ENCODE measurements around the gene MATK. TPM values are rescaled to one million over a fixed set of nuclear protein-coding genes. Genes with fewer than 3 reads are reported as not detected.

The MATK gene
- total and polyA plus RNA-seq, 12 donors: 0.14 to 4.9 (median 0.49) TPM

GRCh38 chr19:3752492-3752891, 33.7 kb downstream of the MATK start:
- Histone ChIP-seq H3K27ac (no peak overlapping the region), H3K4me3 (no peak overlapping the region), H3K9me3 (no peaks in the 10 kb centered on the region), H3K4me1 (no peaks in the 10 kb centered on the region), H3K27me3 (peaks cover 0 to under 1% (median 0%) of the 10 kb centered on the region in 7 donors), H3K36me3 (peaks cover 0 to 80% (median 33%) of the 10 kb centered on the region in 9 donors)
- no peak for DNase-seq
- ATAC-seq: peak in 1 of 8 donors; percentile 10
- no peak for TF ChIP-seq CTCF (IDR thresholded peaks at IDR 0.05)
- intact Hi-C loops (cut with DNase I): no loop called here
- 83 to 87% methylated on average over 25 of the region's 25 CpGs for WGBS, 2 donors

GRCh38 chr19:3751236-3751635, 34.9 kb downstream of the MATK start:
- ATAC-seq (no peak), DNase-seq (no peak)
- Histone ChIP-seq H3K9me3 (no peaks in the 10 kb centered on the region), H3K36me3 (peaks cover 0 to 67% (median 28%) of the 10 kb centered on the region in 9 donors), H3K27ac (no peak overlapping the region), H3K4me3 (no peak overlapping the region), H3K27me3 (peaks cover 0 to 13% (median 0%) of the 10 kb centered on the region in 7 donors), H3K4me1 (no peaks in the 10 kb centered on the region)
- intact Hi-C loops (cut with DNase I): no loop called here
- 91 to 95% methylated on average over 30 of the region's 30 CpGs for WGBS, 2 donors
- no peak for TF ChIP-seq CTCF (IDR thresholded peaks at IDR 0.05)

GRCh38 chr19:3750211-3750610, 36.0 kb downstream of the MATK start:
- peaks cover 0 to 14% (median 0%) of the 10 kb centered on the region in 7 donors for H3K27me3 ChIP-seq
- no peaks in the 10 kb centered on the region for H3K4me1 ChIP-seq
- H3K27ac ChIP-seq: no peak overlapping the region
- no peaks in the 10 kb centered on the region for H3K9me3 ChIP-seq
- intact Hi-C loops (cut with DNase I): no loop called here
- peaks cover 0 to 58% (median 28%) of the 10 kb centered on the region in 9 donors for H3K36me3 ChIP-seq
- no peak overlapping the region for H3K4me3 ChIP-seq
- no peak for DNase-seq
- 97 to 100% methylated on average over 2 of the region's 2 CpGs for WGBS, 2 donors
- no peak for TF ChIP-seq CTCF (IDR thresholded peaks at IDR 0.05)
- ATAC-seq: no peak

- Histone ChIP-seq H3K36me3 (peaks cover 0 to 50% (median 28%) of the 10 kb centered on the region in 9 donors), H3K4me3 (no peak overlapping the region), H3K9me3 (no peaks in the 10 kb centered on the region), H3K4me1 (no peaks in the 10 kb centered on the region), H3K27me3 (peaks cover 0 to 14% (median 0%) of the 10 kb centered on the region in 7 donors), H3K27ac (no peak overlapping the region)
- WGBS, 2 donors: 77 to 88% methylated on average over 8 of the region's 8 CpGs
- DNase-seq (no peak), ATAC-seq (no peak)
- intact Hi-C loops (cut with DNase I): no loop called here
- no peak for TF ChIP-seq CTCF (IDR thresholded peaks at IDR 0.05)
Measured at GRCh38 chr19:3748965-3749364, 37.2 kb downstream of the MATK start.
